RWPE1 (cell line): Measurements from ENCODE around the gene UIMC1.

Experiments used
- CTCF ChIA-PET: fragments of 350-600 bp; sonication (Branson Sonifier 250); formaldehyde crosslinking; extraction: SDS; loops from one replicate; lab custom pipeline; 2021; lab: Yijun Ruan, JAX
- POLR2A ChIA-PET: fragments of 400-600 bp; formaldehyde crosslinking; extraction: SDS; loops from one replicate; lab custom pipeline; 2020; ENCODE audit warnings: antibody characterized with exemption; ENCODE audit not compliant: low non-redundant PET; lab: Yijun Ruan, JAX
- DNase-seq: peaks from one replicate; pipeline ENCODE4 v3.0.0; 2012; ENCODE audit warnings: low spot score
- H3K27ac ChIP-seq: fragments of 450-650 bp; 2 replicates; pipeline ENCODE4 v1.5.1; 2017
- TF ChIP-seq, protein P1 (sequence below): fragments of 450-650 bp; conservative IDR thresholded peaks from 2 replicates; pipeline ENCODE4 v1.5.1; 2017; ENCODE audit warnings: low read depth, mild to moderate bottlenecking

UIMC1 gene

DNA sequence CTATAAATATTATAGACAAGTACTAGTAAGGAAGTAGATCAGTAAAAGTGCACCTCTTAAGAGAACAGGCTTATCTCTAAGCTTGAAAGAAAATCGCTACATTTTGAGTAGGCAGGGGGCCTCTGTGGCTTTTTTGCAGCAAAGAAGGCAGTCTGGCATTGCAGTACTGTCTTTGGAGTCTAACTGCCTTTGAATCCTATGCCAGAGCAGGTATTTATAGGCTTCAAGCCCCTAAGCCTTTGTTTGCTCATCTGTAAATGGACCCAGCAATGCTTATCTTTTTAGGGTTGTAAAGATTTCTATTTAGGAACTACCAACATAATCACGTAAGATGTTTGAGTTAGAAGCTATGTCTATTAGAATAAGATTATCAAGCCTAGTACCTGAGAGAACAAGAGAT is 83.8 kb downstream of the UIMC1 start:
- TF ChIP-seq, protein P1, sequence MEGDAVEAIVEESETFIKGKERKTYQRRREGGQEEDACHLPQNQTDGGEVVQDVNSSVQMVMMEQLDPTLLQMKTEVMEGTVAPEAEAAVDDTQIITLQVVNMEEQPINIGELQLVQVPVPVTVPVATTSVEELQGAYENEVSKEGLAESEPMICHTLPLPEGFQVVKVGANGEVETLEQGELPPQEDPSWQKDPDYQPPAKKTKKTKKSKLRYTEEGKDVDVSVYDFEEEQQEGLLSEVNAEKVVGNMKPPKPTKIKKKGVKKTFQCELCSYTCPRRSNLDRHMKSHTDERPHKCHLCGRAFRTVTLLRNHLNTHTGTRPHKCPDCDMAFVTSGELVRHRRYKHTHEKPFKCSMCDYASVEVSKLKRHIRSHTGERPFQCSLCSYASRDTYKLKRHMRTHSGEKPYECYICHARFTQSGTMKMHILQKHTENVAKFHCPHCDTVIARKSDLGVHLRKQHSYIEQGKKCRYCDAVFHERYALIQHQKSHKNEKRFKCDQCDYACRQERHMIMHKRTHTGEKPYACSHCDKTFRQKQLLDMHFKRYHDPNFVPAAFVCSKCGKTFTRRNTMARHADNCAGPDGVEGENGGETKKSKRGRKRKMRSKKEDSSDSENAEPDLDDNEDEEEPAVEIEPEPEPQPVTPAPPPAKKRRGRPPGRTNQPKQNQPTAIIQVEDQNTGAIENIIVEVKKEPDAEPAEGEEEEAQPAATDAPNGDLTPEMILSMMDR: no peak
- CTCF ChIA-PET: interaction anchor here (0.5 kb wide), 1 partner anchor 135 kb away, joined by 6 read pairs; no protein-coding TSS in a partner anchor
- POLR2A ChIA-PET: no interaction called here
- no peak for DNase-seq
- no peak overlapping the region for H3K27ac ChIP-seq

DNA sequence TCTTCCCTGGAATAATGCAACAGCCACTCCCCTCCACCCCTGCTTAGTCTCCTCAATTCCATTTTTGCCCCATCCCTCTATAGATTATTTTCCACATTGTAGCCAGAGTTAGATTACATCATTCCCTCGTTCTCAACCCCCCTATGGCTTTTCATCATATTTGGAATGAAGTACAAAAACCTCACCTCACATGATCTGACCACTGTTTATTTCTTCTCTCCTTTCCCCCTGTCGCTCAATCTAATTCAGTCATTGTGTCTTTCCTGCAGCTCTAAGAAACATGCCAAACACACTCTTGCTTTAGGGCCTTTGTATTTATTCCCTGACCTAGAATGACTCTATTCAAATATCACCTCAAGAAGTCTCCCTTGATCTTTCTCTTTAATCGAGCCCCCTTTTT is 84.9 kb downstream of the UIMC1 start:
- H3K27ac ChIP-seq: no peak overlapping the region
- POLR2A ChIA-PET: no interaction called here
- TF ChIP-seq, protein P1: no peak
- DNase-seq: no peak
- CTCF ChIA-PET: no interaction called here

DNA sequence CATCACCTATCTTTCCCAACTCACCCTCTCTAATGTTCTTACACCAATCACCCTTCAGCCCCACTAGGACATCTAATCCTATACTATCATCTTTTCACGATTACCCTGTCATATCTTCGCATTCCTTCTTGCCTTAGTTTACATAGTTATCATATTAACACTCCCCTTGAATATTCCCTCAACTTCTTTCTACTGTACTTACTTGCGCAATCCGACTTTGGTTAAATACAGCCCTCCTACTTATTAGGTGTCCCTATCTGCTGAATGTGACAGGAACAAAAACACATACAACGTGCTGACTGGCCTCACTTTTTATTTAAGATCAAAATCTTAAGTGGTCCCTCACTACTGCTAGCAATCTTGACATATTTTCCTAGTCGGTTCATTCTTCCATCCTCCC is 88.0 kb downstream of the UIMC1 start:
- POLR2A ChIA-PET: no interaction called here
- no peak for DNase-seq
- TF ChIP-seq, protein P1: no peak
- H3K27ac ChIP-seq: no peak overlapping the region
- CTCF ChIA-PET: no interaction called here

DNA sequence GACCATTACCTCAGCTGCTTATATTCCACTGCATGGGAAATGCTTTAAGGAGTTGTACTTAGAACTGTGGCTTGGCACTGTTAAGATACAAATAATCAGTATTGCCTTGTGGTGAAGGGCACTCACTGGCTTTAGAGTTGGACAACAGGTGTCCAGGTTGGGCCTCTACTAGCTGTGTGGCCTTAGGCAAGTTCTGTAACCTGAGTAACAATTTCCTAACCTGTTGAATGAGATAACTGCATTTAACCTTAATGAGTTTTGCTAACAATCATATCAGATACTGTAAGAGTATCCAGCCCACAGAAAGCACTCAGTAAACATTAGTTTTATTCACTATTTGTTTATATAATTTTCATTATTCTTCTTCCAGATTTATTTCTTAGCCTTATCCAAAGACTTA is 90.2 kb downstream of the UIMC1 start:
- CTCF ChIA-PET: no interaction called here
- DNase-seq: no peak
- POLR2A ChIA-PET: interaction anchor here (0.6 kb wide), 1 partner anchor 51 kb away, joined by 6 read pairs; no protein-coding TSS in a partner anchor
- no peak overlapping the region for H3K27ac ChIP-seq
- TF ChIP-seq, protein P1: no peak

DNA sequence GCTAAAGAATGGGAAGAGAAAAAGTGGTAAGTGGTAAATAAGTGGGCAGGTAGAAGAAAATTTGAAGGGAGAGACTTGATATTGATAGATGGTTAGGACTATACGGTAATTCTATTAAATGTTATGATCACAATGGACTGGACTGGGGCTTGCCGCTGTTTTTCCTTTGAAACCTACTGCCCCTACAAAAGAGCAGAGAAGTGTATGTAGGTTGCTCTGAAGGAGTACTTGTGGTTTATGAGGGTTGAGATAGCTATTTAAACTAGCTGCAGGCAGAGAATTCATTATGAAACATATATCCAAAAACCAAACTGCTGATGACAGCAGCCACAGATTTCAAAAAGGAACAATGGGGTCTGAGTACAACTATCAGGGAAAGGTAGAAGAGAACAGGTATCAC is 90.7 kb downstream of the UIMC1 start:
- no peak overlapping the region for H3K27ac ChIP-seq
- TF ChIP-seq, protein P1: no peak
- ChIA-PET CTCF (no interaction called here), POLR2A (interaction anchor here (0.6 kb wide), 1 partner anchor 50 kb away, joined by 6 read pairs; no protein-coding TSS in a partner anchor)
- no peak for DNase-seq

DNA sequence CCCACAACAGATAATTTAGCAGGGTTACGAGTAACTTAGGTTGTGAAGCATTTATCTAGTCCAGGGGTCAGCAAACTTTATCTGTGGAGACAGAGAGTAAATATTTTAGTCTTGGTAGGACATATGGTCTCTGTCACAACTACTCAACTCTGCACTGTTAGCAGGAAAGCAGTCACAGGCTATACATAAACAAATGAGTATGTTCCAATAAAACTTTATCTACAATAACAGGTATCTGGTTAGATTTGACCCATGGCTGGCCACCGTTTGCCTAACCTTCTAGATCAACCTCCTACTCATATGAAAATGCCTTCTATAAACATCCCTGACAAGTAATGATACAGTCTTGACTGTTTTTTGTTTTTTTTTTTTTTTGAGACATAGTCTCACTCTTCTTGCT is 94.5 kb downstream of the UIMC1 start:
- ChIA-PET POLR2A (no interaction called here), CTCF (no interaction called here)
- H3K27ac ChIP-seq: no peak overlapping the region
- TF ChIP-seq, protein P1: no peak
- no peak for DNase-seq
